C4-2B (cell line): ENCODE data around the gene BRME1.

ENCODE experiments used
- CTCF ChIP-seq: fragments of 450-650 bp; conservative IDR thresholded peaks from 2 replicates; pipeline ENCODE4 v1.5.1; 2017; ENCODE audit warnings: mild to moderate bottlenecking
- ZFX ChIP-seq: fragments of 450-650 bp; IDR thresholded peaks from 2 replicates; pipeline ENCODE4 v1.6.1; 2017

GRCh38 chr19:13835791-13836723 is 69.9 kb downstream of the BRME1 start:
- TF ChIP-seq CTCF (no peak), ZFX (no peak)
